ENCODE data around the gene ZNF679.
"Not testable (repeated sequence)": the region's sequence is repeated elsewhere in the genome, so short reads cannot be mapped to it uniquely, and the experiment has no call there.

Gene ZNF679

GRCh38 chr7:64228174-64228573 lies at the start of gene ZNF679:
TSS of gene ZNF679 (plus strand) at chr7:64228474. CDS start at chr7:64249118, 20,644 bp downstream.
- H3K27me3 ChIP-seq (ENCODE audit: insufficient read depth, low read depth, severe bottlenecking); H3K9me3 ChIP-seq (ENCODE audit: severe bottlenecking); DNase-seq; H3K27ac ChIP-seq; H3K4me3 ChIP-seq (ENCODE audit: low read depth, low read length); H3K36me3 ChIP-seq: not testable (repeated sequence)

- TF ChIP-seq, protein P1, sequence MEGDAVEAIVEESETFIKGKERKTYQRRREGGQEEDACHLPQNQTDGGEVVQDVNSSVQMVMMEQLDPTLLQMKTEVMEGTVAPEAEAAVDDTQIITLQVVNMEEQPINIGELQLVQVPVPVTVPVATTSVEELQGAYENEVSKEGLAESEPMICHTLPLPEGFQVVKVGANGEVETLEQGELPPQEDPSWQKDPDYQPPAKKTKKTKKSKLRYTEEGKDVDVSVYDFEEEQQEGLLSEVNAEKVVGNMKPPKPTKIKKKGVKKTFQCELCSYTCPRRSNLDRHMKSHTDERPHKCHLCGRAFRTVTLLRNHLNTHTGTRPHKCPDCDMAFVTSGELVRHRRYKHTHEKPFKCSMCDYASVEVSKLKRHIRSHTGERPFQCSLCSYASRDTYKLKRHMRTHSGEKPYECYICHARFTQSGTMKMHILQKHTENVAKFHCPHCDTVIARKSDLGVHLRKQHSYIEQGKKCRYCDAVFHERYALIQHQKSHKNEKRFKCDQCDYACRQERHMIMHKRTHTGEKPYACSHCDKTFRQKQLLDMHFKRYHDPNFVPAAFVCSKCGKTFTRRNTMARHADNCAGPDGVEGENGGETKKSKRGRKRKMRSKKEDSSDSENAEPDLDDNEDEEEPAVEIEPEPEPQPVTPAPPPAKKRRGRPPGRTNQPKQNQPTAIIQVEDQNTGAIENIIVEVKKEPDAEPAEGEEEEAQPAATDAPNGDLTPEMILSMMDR (IDR thresholded peaks at IDR 0.05; ENCODE audit: low read depth, low read length) = peak; percentile 51
- DNase-seq = peak; percentile 28
- no peaks in the 10 kb centered on the region for H3K9me3 ChIP-seq (ENCODE audit: severe bottlenecking)
Observed at GRCh38 chr7:64180989-64181388, 47.3 kb upstream of the ZNF679 start.

GRCh38 chr7:64181586-64181985 lies 46.7 kb upstream of the ZNF679 start:
- Histone ChIP-seq H3K27ac (no peak overlapping the region), H3K9me3 (ENCODE audit: severe bottlenecking) (no peaks in the 10 kb centered on the region), H3K36me3 (no peaks in the 10 kb centered on the region), H3K4me3 (ENCODE audit: low read depth, low read length) (no peak overlapping the region), H3K27me3 (ENCODE audit: insufficient read depth, low read depth, severe bottlenecking) (no peaks in the 10 kb centered on the region)
- TF ChIP-seq, protein P1 (IDR thresholded peaks at IDR 0.05; ENCODE audit: low read depth, low read length) = no peak
- no peak for DNase-seq

More at GRCh38 chr7:64180989-64181388, 47.3 kb upstream of the ZNF679 start:
- Histone ChIP-seq H3K27me3 (ENCODE audit: insufficient read depth, low read depth, severe bottlenecking) (no peaks in the 10 kb centered on the region), H3K4me3 (ENCODE audit: low read depth, low read length) (no peak overlapping the region), H3K36me3 (no peaks in the 10 kb centered on the region), H3K27ac (no peak overlapping the region)

DNA sequence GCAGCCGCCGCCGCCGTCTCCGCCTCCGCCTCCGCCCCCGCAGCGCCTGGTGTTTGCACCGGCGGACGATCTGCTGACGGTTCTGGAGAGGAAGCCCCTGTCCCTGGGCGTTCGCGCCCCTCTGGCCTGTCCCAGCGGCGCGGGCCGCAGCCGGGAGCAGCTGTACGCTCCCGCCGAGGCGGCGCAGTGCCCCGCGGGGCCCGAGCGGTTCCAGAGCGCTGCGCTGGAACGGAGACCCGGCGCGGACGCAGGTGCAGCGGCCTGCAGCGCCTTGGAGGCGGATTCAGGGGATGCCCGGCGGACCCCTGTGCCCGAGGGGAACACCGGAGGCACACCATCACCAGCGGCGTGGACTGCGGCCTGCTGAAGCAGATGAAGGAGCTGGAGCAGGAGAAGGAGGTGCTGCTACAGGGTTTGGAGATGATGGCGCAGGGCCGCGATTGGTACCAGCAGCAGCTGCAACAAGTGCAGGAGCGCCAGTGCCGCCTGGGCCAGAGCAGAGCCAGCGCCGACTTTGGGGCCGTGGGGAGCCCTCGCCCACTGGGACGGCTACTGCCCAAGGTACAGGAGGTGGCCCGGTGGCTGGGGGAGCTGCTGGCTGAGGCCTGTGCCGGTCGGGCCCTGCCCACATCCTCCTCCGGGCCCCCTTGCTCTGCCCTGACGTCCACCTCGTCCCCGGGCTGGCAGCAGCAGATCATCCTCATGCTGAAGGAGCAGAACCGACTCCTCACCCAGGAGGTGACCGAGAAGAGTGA lies 46.1 kb upstream of the ZNF679 start:
- DNase-seq = no peak
- H3K27ac ChIP-seq = no peak overlapping the region
- no peaks in the 10 kb centered on the region for H3K36me3 ChIP-seq
- H3K9me3 ChIP-seq (ENCODE audit: severe bottlenecking) = no peaks in the 10 kb centered on the region
- no peak overlapping the region for H3K4me3 ChIP-seq (ENCODE audit: low read depth, low read length)
- TF ChIP-seq, protein P1 (IDR thresholded peaks at IDR 0.05; ENCODE audit: low read depth, low read length) = no peak
- no peaks in the 10 kb centered on the region for H3K27me3 ChIP-seq (ENCODE audit: insufficient read depth, low read depth, severe bottlenecking)

DNA sequence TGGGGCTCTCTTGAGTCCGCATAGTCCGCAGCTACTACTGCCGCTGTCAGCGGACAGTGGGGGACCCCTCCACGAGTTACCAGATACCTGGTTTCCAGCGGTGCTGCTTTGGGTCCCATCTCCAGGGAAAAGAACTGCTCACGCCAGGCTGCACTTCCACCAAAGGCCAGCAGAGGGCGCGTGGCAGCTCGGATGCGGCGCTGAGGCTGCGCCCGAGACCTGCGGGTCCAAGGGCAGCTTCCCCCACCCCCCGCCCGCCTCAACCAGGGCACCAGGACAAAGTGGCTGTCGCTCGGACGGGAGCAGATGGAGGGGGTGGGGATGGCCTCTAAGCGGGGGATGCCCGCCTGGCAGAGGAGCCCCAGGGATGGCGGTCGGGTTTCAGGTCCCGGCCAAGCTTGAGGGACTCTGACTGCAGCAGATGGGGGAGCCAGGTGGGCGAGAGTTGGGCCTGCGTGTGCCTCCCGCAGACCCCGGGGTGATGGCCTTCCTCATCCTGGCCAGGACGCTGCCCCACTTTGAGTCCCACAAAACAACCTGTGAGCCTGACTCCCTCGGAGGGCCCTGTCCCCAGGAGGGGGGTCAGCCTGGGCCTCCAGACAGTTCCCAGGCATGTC lies 45.0 kb upstream of the ZNF679 start:
- Histone ChIP-seq H3K4me3 (ENCODE audit: low read depth, low read length) (peak overlapping the region; percentile 28), H3K9me3 (ENCODE audit: severe bottlenecking) (no peaks in the 10 kb centered on the region), H3K27me3 (ENCODE audit: insufficient read depth, low read depth, severe bottlenecking) (no peaks in the 10 kb centered on the region), H3K27ac (no peak overlapping the region), H3K36me3 (no peaks in the 10 kb centered on the region)
- DNase-seq = peak; percentile 58
- TF ChIP-seq, protein P1 (IDR thresholded peaks at IDR 0.05; ENCODE audit: low read depth, low read length) = peak; percentile 93

- H3K27ac ChIP-seq = no peak overlapping the region
- DNase-seq = no peak
- H3K4me3 ChIP-seq (ENCODE audit: low read depth, low read length) = no peak overlapping the region
- H3K27me3 ChIP-seq (ENCODE audit: insufficient read depth, low read depth, severe bottlenecking) = no peaks in the 10 kb centered on the region
- no peaks in the 10 kb centered on the region for H3K9me3 ChIP-seq (ENCODE audit: severe bottlenecking)
- TF ChIP-seq, protein P1 (IDR thresholded peaks at IDR 0.05; ENCODE audit: low read depth, low read length) = no peak
- no peaks in the 10 kb centered on the region for H3K36me3 ChIP-seq
Observed at GRCh38 chr7:64183827-64184372, 44.4 kb upstream of the ZNF679 start.

Data from WERI-Rb-1 (cell line).